ENCODE data around the gene RAB27A. TPM values are rescaled to one million over a fixed set of nuclear protein-coding genes. Genes with fewer than 3 reads are reported as not detected.

RAB27A gene
- total and polyA plus RNA-seq, 2 experiments from 2014 or later = 3.2 to 5.8 TPM

DNA sequence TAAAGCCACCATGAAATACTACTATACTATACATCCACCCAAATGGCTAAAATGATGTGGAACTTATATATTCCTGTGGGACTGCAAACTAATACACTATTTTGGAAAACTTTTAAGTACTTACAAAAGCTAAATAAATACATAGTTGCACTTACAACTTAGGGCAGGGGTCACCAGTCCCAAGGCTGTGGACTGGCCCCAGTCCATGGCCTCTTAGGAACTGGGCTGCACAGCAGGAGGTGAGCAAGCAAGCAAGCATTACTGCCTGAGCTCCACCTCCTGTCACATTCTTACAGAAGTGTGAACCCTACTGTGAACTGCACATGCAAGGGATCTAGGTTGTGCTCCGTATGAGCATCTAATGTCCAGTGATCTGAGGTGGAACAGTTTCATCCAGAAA lies 47.5 kb upstream of the RAB27A start:
- no peak for ATAC-seq

DNA sequence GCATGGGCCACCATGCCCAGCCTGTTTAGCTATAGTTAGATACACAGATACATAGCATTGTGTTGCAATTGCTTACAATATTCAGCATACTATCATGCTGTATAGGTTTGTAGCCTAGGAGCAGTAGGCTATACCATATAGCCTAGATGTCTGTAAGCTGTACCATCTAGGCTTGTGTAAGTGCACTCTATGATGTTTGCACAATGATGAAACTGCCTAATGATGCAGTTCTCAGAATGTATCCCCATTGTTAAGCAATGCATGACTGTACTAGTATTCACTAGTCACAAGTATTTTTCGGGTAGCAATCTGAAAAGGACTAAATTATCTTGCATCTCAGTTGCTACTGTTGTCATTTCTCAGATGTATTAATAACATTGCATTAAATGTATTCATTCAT lies 45.4 kb upstream of the RAB27A start:
- no peaks in the 10 kb centered on the region for H3K9me3 Mint-ChIP-seq
- H3K27me3 Mint-ChIP-seq (ENCODE audit: insufficient read depth, low read depth, poor library complexity) = peaks cover 5% of the 10 kb centered on the region
- H2AFZ ChIP-seq = no peak overlapping the region
- no peaks in the 10 kb centered on the region for H3F3A ChIP-seq (replicated peaks; ENCODE audit: low read depth)
- ATAC-seq (no peak), DNase-seq (ENCODE audit: low spot score) (no peak)
- H3K4me2 ChIP-seq = no peak overlapping the region
- H3K79me2 ChIP-seq (replicated peaks; ENCODE audit: insufficient read depth) = no peaks in the 10 kb centered on the region
- H3K4me1 Mint-ChIP-seq = no peaks in the 10 kb centered on the region
- H3K4me3 Mint-ChIP-seq = no peak overlapping the region
- H3K36me3 ChIP-seq (ENCODE audit: insufficient read depth) = no peaks in the 10 kb centered on the region
- no peak overlapping the region for H3K27ac ChIP-seq (ENCODE audit: low read depth)
- no peak overlapping the region for H3K4me3 ChIP-seq
- H3K4me1 ChIP-seq (ENCODE audit: insufficient read depth) = no peaks in the 10 kb centered on the region
- H3K9me2 ChIP-seq (ENCODE audit: insufficient read depth) = peaks cover 4% of the 10 kb centered on the region; the same call in 1 of the 2 replicates
- H3K27me3 ChIP-seq (ENCODE audit: insufficient read depth) = no peaks in the 10 kb centered on the region
- no peak overlapping the region for H3K27ac Mint-ChIP-seq
- TF ChIP-seq EZH2 (IDR thresholded peaks at IDR 0.05; ENCODE audit: low read depth, unreplicated experiment) = no peak
- TF ChIP-seq ZNF114 (CRISPR knock-in tag; IDR thresholded peaks at IDR 0.05) = no peak
- TF ChIP-seq, protein P1, sequence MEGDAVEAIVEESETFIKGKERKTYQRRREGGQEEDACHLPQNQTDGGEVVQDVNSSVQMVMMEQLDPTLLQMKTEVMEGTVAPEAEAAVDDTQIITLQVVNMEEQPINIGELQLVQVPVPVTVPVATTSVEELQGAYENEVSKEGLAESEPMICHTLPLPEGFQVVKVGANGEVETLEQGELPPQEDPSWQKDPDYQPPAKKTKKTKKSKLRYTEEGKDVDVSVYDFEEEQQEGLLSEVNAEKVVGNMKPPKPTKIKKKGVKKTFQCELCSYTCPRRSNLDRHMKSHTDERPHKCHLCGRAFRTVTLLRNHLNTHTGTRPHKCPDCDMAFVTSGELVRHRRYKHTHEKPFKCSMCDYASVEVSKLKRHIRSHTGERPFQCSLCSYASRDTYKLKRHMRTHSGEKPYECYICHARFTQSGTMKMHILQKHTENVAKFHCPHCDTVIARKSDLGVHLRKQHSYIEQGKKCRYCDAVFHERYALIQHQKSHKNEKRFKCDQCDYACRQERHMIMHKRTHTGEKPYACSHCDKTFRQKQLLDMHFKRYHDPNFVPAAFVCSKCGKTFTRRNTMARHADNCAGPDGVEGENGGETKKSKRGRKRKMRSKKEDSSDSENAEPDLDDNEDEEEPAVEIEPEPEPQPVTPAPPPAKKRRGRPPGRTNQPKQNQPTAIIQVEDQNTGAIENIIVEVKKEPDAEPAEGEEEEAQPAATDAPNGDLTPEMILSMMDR (conservative IDR thresholded peaks at IDR 0.05; ENCODE audit: low read depth in 2 of 2) = no peak
- TF ChIP-seq STAT1 (IDR thresholded peaks at IDR 0.05; ENCODE audit: unreplicated experiment) = no peak
- TF ChIP-seq JUNB (IDR thresholded peaks at IDR 0.05; ENCODE audit: unreplicated experiment) = no peak
- TF ChIP-seq NANOG (IDR thresholded peaks at IDR 0.05; ENCODE audit: borderline replicate concordance) = no peak
- no peaks in the 10 kb centered on the region for H4K20me1 ChIP-seq (replicated peaks; ENCODE audit: insufficient read depth)
- H3K36me3 Mint-ChIP-seq (ENCODE audit: low read depth) = no peaks in the 10 kb centered on the region

More for the DNA sequence above, 47.5 kb upstream of the RAB27A start:
- Mint-ChIP-seq H3K27ac (no peak overlapping the region), H3K4me1 (no peaks in the 10 kb centered on the region), H3K9me3 (no peaks in the 10 kb centered on the region), H3K27me3 (ENCODE audit: insufficient read depth, low read depth, poor library complexity) (peaks cover 6% of the 10 kb centered on the region), H3K4me3 (no peak overlapping the region), H3K36me3 (ENCODE audit: low read depth) (no peaks in the 10 kb centered on the region)
- no peaks in the 10 kb centered on the region for H3K79me2 ChIP-seq (replicated peaks; ENCODE audit: insufficient read depth)
- peaks cover 4% of the 10 kb centered on the region; the same call in 1 of the 2 replicates for H3K9me2 ChIP-seq (ENCODE audit: insufficient read depth)
- no peaks in the 10 kb centered on the region for H3K27me3 ChIP-seq (ENCODE audit: insufficient read depth)
- no peak overlapping the region for H2AFZ ChIP-seq
- H3K36me3 ChIP-seq (ENCODE audit: insufficient read depth) = no peaks in the 10 kb centered on the region
- no peaks in the 10 kb centered on the region for H3K4me1 ChIP-seq (ENCODE audit: insufficient read depth)
- H3K4me3 ChIP-seq = no peak overlapping the region
- no peaks in the 10 kb centered on the region for H4K20me1 ChIP-seq (replicated peaks; ENCODE audit: insufficient read depth)
- TF ChIP-seq ZNF331 (CRISPR knock-in tag; IDR thresholded peaks at IDR 0.05; ENCODE audit: low read depth) = no peak
- TF ChIP-seq EZH2 (IDR thresholded peaks at IDR 0.05; ENCODE audit: low read depth, unreplicated experiment) = no peak
- no peak for TF ChIP-seq NANOG (IDR thresholded peaks at IDR 0.05; ENCODE audit: borderline replicate concordance)
- TF ChIP-seq CREB1 (CRISPR knock-in tag; IDR thresholded peaks at IDR 0.05; ENCODE audit: low read depth) = no peak
- no peak for TF ChIP-seq POLR2AphosphoS5 (IDR thresholded peaks at IDR 0.05; ENCODE audit: low read depth)
- no peak overlapping the region for H3K4me2 ChIP-seq
- no peak for DNase-seq (ENCODE audit: low spot score)
- no peaks in the 10 kb centered on the region for H3F3A ChIP-seq (replicated peaks; ENCODE audit: low read depth)
- H3K27ac ChIP-seq (ENCODE audit: low read depth) = no peak overlapping the region

DNA sequence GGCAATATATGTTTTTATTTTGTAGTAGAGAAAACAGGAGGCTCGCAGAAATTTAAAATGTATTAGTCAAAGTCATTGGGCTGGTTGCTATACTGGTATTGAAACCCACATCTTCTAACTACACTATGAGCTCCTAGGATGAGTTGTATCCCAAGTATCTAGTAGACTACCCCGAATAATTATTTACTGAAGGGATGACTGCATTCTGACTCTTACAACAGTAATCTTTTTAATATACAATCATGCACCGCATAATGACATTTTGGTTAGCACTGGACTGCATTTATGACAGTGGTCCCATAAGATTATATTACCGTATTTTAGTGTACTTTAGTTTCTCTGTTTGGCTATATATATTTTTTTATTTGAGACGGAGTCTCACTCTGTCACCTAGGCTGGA lies 44.8 kb upstream of the RAB27A start:
- peaks cover 4% of the 10 kb centered on the region; the same call in 1 of the 2 replicates for H3K9me2 ChIP-seq (ENCODE audit: insufficient read depth)
- Mint-ChIP-seq H3K36me3 (ENCODE audit: low read depth) (no peaks in the 10 kb centered on the region), H3K9me3 (no peaks in the 10 kb centered on the region), H3K4me1 (no peaks in the 10 kb centered on the region), H3K27me3 (ENCODE audit: insufficient read depth, low read depth, poor library complexity) (peaks cover 3% of the 10 kb centered on the region), H3K27ac (no peak overlapping the region), H3K4me3 (no peak overlapping the region)
- no peaks in the 10 kb centered on the region for H3K79me2 ChIP-seq (replicated peaks; ENCODE audit: insufficient read depth)
- H3K27me3 ChIP-seq (ENCODE audit: insufficient read depth) = no peaks in the 10 kb centered on the region
- no peaks in the 10 kb centered on the region for H3K36me3 ChIP-seq (ENCODE audit: insufficient read depth)
- no peak overlapping the region for H3K4me2 ChIP-seq
- H2AFZ ChIP-seq = no peak overlapping the region
- no peak for DNase-seq (ENCODE audit: low spot score)
- H3K4me3 ChIP-seq = no peak overlapping the region
- no peaks in the 10 kb centered on the region for H3F3A ChIP-seq (replicated peaks; ENCODE audit: low read depth)
- H3K27ac ChIP-seq (ENCODE audit: low read depth) = no peak overlapping the region
- no peaks in the 10 kb centered on the region for H4K20me1 ChIP-seq (replicated peaks; ENCODE audit: insufficient read depth)
- no peaks in the 10 kb centered on the region for H3K4me1 ChIP-seq (ENCODE audit: insufficient read depth)
- ATAC-seq = no peak
- no peak for TF ChIP-seq NANOG (IDR thresholded peaks at IDR 0.05; ENCODE audit: borderline replicate concordance)
- TF ChIP-seq ZNF114 (CRISPR knock-in tag; IDR thresholded peaks at IDR 0.05) = no peak
- TF ChIP-seq, protein P2, sequence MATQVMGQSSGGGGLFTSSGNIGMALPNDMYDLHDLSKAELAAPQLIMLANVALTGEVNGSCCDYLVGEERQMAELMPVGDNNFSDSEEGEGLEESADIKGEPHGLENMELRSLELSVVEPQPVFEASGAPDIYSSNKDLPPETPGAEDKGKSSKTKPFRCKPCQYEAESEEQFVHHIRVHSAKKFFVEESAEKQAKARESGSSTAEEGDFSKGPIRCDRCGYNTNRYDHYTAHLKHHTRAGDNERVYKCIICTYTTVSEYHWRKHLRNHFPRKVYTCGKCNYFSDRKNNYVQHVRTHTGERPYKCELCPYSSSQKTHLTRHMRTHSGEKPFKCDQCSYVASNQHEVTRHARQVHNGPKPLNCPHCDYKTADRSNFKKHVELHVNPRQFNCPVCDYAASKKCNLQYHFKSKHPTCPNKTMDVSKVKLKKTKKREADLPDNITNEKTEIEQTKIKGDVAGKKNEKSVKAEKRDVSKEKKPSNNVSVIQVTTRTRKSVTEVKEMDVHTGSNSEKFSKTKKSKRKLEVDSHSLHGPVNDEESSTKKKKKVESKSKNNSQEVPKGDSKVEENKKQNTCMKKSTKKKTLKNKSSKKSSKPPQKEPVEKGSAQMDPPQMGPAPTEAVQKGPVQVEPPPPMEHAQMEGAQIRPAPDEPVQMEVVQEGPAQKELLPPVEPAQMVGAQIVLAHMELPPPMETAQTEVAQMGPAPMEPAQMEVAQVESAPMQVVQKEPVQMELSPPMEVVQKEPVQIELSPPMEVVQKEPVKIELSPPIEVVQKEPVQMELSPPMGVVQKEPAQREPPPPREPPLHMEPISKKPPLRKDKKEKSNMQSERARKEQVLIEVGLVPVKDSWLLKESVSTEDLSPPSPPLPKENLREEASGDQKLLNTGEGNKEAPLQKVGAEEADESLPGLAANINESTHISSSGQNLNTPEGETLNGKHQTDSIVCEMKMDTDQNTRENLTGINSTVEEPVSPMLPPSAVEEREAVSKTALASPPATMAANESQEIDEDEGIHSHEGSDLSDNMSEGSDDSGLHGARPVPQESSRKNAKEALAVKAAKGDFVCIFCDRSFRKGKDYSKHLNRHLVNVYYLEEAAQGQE (IDR thresholded peaks at IDR 0.05; ENCODE audit: unreplicated experiment) = no peak
- TF ChIP-seq STAT1 (IDR thresholded peaks at IDR 0.05; ENCODE audit: unreplicated experiment) = no peak
- TF ChIP-seq EZH2phosphoT487 (IDR thresholded peaks at IDR 0.05; ENCODE audit: unreplicated experiment) = no peak
- no peak for TF ChIP-seq POLR2AphosphoS5 (IDR thresholded peaks at IDR 0.05; ENCODE audit: low read depth)
- TF ChIP-seq, protein P3, sequence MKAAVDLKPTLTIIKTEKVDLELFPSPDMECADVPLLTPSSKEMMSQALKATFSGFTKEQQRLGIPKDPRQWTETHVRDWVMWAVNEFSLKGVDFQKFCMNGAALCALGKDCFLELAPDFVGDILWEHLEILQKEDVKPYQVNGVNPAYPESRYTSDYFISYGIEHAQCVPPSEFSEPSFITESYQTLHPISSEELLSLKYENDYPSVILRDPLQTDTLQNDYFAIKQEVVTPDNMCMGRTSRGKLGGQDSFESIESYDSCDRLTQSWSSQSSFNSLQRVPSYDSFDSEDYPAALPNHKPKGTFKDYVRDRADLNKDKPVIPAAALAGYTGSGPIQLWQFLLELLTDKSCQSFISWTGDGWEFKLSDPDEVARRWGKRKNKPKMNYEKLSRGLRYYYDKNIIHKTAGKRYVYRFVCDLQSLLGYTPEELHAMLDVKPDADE (IDR thresholded peaks at IDR 0.05) = no peak
- no peak for TF ChIP-seq ZNF331 (CRISPR knock-in tag; IDR thresholded peaks at IDR 0.05; ENCODE audit: low read depth)
- TF ChIP-seq CREB1 (CRISPR knock-in tag; IDR thresholded peaks at IDR 0.05; ENCODE audit: low read depth) = no peak
